ENCODE data around the gene DMBT1.

Gene DMBT1

DNA sequence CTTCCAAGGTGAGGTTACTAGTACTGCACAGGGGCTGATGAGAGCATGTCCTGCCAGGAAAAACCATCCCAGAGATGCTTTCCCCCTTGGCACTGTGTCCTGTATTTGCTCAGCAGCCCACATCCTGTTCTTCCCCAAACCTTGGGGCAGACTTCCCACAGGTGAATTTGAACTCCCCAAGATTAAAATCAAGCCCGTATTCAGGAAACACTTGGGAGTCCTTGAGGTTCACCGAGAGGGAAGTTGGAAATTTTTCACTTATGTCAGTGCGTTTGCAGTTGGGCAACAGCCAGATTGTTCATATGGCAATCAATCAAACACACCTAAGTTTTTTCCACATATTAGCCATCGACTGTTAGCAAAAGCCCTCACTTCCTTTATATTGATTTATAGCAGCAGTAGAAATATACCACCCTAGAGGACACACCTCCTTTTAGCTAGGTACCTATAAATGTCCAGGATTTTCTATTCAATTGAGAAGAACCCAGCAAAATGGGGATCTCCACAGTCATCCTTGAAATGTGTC lies at the start of gene DMBT1:
DMBT1 (plus strand) TSS at position 476 of the 526 bp plus-strand sequence; CDS start at position 493, 17 bp downstream.
- DNase-seq (ENCODE audit: low spot score) = no peak

DNA sequence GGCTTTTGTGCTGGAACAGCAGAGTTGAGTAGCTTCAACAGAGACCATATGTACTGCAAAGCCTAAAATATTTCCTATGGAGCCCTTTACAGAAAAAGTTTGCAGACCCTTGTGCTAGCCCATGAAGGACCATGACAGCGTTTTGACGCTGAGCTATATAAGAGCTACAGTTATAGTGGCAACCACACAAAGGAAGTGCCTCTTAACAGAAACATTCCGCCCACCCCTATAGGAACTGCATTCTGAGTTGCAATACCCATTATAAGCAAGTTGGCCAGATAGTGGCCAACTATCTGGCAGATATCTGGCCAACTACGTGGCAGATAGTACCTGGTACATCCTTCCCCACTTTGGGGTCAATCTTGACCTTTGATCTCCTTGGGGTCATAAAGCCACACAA lies 47.5 kb upstream of the DMBT1 start:
- no peak for DNase-seq (ENCODE audit: low spot score)

DNA sequence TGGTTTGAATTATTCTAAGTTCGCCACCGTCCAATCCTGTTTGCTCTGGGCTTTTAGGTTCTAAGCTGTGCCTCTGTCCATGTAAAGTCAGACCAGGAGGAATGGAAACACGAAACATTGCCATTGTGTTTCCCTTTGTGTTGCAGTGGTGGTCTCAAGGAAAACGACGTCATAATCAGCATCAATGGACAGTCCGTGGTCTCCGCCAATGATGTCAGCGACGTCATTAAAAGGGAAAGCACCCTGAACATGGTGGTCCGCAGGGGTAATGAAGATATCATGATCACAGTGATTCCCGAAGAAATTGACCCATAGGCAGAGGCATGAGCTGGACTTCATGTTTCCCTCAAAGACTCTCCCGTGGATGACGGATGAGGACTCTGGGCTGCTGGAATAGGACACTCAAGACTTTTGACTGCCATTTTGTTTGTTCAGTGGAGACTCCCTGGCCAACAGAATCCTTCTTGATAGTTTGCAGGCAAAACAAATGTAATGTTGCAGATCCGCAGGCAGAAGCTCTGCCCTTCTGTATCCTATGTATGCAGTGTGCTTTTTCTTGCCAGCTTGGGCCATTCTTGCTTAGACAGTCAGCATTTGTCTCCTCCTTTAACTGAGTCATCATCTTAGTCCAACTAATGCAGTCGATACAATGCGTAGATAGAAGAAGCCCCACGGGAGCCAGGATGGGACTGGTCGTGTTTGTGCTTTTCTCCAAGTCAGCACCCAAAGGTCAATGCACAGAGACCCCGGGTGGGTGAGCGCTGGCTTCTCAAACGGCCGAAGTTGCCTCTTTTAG lies 46.3 kb upstream of the DMBT1 start:
- DNase-seq (ENCODE audit: low spot score) = no peak

DNA sequence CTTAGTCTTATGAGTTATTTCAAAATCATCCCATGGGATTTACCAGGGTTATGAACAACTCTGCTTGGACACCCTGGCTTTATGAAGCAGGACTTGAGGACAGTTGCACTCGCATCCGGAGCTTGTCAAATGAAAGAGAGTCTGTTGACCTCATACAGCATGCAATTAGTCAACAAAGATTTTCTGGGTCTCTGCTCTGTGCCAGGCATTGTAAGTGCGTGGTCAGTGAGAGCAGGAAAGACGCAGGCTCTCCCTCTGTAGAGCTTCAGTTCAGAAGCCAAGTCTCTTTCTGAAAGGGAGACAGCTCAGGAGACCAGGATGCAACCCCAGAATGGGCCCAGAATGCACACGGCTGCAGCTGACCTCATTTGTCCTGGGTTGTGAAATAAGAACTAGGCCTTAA lies 45.5 kb upstream of the DMBT1 start:
- no peak for DNase-seq (ENCODE audit: low spot score)

DNA sequence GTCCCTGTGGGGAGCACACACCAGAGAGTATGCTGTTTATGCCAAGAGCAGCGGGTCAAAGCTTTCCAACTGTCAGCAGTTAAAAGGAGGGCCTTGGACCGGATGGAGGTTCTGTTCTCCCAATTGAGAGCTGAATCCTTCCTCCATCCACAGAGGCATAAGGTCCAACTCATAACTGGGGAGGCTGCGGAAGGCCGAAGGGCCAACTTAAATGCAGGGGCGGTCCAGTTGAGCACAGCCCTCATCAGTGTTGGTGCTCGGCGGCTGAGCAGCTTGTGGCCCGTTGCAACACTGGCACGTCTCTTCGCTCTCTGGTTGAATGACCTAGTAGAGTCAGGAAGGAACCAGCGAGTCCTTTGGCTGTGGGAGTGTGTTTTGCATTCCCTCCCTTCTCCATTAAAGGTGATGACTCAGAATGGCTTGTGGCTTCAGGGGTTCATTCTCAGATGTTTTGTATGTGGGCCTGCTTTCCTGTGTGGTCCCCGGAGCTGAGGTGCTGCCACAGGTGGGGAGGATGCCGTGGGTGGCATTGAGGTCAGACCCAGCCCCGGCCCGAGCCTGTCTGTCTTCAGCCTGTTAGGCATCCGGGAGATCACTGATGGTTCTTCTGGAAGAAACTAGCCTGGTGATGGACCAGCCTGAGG lies 44.8 kb upstream of the DMBT1 start:
- peak; percentile 63 for DNase-seq (ENCODE audit: low spot score)

DNA sequence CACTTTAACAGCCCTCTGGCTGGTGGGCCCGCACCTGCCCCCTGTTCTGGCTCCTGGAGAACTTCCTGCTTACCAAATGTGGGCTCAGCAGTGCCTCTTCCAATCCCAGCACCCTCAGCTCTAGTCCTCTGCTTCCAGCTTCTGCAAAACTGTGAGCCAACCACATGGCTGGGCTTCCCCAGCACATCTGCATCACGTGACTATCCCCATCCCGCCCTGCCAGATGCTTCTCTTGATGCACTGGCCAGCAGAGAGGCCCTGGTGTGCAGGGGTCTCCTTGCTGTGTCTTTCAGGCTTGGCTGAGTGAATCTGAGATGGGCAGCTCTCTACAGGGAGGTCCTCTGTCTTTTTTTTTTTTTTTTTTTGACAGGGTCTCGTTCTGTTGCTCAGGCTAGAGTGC lies 43.8 kb upstream of the DMBT1 start:
- DNase-seq (ENCODE audit: low spot score) = no peak

DNA sequence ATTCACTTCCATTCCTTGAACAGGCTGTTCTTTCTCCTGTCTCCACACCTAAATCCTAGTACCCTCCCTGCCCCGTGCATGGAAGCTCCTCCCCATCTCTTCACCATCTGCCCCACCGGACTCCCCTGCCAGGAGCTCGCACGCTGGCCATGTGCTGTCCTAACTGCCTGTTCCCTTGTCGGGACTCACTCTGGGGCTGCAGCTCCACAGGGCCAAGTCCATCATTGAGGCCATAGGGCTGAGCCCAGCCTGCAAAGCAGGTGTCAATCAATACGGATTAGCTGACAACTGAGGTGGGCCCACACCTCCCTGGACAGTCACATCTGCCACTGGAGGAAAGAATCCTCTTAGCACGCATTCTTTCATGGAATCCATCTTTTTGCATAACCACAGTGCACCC lies 41.4 kb upstream of the DMBT1 start:
- DNase-seq (ENCODE audit: low spot score) = no peak

DNA sequence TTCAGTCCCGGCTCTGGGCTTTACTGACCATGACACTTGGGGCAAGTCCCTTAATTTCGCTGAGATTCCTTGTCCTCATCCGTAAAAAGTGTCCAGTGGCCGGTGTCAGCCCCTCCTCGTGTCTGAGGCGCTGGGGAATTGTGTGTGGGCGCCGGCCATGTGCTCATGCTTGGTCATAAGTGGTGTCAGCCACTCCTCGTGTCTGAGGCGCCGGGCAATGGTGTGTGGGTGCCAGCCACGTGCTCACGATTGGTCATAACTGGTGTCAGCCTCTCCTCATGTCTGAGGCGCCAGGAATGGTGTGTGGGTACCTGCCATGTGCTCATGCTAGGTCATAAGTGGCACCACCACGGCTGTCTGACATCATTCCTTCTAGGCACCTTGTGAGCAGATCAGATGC lies 40.7 kb upstream of the DMBT1 start:
- DNase-seq (ENCODE audit: low spot score) = no peak

DNA sequence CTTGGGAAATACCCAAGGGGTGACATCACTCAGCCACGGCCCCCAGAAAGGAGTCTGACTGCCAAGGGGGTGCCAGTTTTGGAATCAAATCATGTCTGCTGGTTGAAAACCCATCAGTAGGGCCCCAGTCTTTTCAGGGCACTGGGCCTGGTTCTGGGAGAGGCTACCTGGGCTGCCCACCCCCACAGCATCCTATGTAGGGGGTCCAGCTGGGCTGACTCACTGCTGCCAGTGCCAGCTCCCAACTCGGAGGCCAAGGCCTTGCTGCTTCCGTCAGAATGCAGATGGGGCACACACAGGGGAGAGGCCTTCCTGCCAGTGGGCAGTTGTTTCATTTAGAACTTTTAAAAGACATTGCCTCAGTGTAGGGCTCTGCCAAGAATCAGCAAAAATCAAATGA lies 39.5 kb upstream of the DMBT1 start:
- no peak for DNase-seq (ENCODE audit: low spot score)

DNA sequence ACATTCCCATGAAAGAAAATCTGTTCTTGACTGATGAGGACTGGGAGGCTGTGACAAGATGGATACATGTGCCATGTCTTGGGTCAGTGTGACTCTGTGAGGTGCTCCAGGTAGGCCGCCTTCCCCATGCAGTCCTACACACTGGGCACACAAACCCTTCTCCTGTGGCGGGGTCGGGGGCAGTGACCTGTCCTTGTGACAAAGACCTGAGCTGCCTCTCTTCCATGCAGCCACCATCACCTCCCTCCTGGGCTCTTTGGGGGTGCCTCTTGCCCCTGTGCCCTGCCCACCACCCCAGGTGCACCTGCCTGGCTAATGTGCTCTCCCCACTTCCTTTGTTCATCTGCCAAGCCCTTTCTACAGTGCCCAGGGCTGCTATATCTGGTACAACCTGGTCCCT lies 35.7 kb upstream of the DMBT1 start:
- DNase-seq (ENCODE audit: low spot score) = no peak

DNA sequence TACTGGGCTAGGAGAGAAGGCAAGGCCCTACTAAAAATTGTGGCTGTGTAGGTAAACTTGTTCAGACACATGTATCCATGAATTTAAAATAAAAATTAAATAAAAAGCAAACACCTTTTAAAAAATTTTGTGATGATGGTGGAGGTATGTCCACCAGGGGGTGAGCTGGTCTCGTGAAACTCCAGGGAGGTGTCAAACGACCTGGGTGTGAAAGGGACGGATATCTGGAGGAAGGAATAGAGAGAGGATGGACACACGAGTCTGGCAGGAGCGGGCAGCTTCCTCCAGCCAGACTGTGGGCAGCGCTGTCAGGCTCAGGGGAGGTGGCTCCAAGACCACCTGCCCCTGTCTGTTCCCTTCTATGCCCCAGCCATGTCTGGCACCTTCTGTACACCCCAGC lies 34.8 kb upstream of the DMBT1 start:
- DNase-seq (ENCODE audit: low spot score) = peak; percentile 25

DNA sequence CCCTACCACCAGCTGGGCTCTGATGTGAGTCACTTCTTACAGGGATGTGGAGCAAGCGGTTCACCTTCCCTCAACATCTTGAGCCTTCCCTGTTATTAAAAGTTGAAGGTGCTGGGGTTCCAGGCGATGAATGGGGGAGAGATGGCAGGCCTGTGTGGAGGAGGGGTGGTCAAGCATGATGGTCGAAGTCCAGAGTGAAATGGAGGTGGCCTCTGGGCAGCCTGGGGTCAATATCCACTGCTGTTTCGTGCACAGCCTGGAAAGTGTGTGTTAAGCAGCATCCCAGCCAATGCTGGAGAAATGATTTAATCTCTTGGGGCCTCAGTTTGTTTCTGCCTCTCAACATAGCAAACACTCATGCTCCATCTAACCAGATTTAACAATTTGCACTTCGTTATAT lies 33.7 kb upstream of the DMBT1 start:
- DNase-seq (ENCODE audit: low spot score) = no peak

DNA sequence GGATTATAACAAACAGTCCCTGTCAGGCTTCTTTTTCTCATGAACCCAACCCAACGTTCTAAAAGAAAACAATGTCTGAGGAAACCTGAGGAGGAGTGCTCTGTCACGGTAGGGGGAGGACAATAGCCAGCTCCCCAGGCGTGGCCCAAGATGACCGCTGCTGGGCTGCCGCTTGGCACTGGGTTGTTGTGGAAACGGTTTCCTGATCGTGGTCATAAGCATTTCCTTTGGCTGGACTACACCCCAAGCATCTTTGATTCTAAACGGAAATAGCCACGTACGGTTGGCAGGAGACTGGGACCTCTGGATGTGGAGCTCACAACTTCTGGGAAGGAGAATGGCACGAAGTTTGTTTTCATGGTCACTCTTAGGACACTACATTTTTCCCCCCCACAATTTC lies 30.4 kb upstream of the DMBT1 start:
- no peak for DNase-seq (ENCODE audit: low spot score)

DNA sequence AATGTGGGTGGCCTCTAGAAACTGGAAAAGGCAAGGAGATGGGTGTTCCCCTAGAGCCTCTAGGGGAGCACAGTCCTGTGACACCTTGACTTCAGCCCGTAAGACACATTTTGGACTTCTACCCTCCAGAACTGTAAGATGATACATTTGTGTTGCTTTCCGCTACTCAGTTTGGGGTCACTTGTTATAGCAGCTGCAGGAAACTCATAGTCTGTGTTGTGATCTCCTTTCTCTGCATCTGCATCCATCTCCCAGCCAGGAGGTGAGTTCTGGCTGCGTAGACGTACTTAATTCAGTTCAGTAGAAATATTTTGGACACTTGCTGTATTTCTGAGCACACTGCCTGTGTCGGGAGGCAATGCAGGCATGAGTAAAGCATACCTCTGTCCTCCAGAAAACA lies 29.3 kb upstream of the DMBT1 start:
- no peak for DNase-seq (ENCODE audit: low spot score)

DNA sequence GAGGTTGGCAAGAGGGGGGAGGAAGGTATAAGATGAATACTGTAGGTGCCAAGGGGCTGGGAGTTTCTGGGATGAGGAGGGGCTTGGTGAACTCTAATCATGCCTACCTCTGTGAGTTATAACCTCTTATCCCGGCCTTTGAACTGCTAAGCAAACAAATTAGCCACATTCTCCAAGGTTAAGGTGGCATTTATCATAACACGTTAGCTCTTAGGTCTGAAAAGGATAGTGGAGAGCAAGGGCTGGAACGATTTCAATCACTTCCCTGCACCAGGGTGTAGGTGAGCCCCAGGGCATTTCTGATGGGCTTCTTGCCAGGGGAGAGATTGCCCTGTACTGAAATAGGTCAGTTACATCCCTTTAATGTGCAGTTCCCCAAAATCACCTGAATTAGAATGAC lies 28.6 kb upstream of the DMBT1 start:
- DNase-seq (ENCODE audit: low spot score) = no peak

DNA sequence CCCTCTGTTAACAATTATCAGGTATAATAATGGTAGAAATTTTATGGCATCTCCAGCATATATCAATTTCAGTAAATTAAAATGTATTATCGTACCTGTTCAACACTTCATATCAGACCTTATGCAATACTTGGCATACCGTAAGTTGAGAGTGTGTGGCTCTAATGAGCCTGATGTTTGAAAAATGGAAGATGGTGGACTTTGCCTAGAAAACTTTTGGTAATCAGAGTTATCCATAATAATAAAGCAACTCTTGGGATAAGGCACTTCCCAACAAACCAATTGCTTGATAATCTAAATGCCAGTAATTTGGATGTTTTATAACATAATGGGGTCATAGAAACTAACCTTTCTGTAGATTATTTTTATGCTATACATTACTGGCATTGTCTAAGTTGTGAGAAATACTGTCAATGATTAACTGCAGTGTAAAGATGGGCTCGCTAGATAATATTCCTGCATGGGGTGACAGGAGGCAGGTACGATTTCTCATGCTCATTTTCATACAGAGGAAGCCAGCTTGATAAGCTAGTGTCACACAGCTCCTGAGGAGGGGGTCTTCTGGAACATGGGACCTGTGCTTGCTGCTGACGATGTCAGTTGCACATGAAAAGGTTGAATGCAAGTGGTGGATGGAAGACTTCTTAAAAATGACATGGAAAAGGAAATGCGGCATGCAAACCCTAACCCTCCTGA lies 27.8 kb upstream of the DMBT1 start:
- no peak for DNase-seq (ENCODE audit: low spot score)

DNA sequence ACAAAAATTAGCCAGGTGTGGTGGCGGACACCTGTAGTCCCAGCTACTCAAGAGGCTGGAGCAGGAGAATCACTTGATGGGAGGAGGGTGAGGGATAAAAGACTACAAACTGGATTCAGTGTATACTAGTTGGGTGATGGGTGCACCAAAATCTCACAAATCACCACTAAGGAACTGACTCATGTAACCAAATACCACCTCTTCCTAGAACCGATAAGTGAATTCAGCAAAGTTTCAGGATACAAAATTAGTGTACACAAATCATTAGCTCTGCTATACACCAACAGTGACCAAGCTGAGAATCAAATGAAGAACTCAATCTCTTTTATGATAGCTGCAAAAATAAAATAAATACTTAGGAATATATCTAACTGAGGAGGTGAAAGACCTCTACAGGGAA lies 23.0 kb upstream of the DMBT1 start:
- no peak for DNase-seq (ENCODE audit: low spot score)

DNA sequence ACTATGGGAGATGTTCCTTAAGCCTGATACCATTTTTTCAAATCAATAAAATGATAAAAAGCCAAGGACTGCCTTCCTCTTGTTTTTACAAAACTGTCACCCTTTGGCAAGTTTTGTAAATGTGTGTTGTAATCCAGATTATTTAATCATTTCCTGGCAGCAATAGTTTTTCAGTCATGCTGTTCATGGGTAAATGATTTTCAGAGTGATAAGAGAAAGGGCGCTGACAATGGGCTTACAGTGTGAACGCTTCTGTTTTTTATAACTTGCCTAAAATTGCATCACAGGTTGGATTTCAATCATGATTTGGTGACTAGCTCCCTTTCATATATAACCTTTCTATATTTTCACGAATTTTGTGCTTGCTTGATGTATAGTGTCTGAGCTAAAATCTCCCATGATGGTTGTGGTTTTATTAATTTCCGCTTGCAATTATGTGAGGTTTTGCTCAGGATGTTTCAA lies 19.0 kb upstream of the DMBT1 start:
- peak; percentile 33 for DNase-seq (ENCODE audit: low spot score)

DNA sequence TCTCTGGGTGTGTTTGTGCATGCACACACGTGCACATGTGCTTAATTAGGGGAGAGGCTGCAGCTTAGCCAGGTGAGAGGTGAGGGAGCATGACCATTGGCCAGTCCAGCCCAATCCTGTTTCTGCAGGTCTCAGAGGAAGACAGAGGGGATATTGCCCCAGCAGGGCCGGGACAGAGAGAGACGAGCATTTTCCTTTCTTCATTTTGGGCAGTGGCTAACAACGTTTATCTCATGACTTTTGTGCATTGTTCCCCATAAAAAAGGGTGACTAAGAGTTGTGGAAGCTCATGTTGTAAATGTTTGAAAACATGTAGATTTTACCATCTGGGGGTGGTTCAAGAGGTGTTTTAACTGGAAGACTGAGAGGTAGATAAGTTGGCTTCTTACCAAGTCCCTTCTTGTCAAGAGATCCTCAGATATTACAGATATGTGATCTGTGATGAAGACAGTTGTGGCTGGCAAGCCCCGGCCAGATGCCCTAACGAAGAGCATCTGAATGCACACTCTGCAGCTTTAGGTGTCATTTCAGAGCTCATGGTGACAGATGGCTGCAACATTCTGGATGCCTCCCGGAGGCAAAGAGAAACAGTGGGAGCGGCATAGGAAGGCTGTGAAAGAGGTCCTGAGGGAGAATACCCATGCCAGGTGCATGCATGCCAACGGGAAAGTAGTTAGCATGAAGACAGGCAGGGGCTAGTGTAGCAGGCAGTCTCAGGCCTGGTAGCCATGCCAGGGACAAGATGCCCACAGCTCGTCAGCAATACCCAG lies 16.7 kb upstream of the DMBT1 start:
- no peak for DNase-seq (ENCODE audit: low spot score)

DNA sequence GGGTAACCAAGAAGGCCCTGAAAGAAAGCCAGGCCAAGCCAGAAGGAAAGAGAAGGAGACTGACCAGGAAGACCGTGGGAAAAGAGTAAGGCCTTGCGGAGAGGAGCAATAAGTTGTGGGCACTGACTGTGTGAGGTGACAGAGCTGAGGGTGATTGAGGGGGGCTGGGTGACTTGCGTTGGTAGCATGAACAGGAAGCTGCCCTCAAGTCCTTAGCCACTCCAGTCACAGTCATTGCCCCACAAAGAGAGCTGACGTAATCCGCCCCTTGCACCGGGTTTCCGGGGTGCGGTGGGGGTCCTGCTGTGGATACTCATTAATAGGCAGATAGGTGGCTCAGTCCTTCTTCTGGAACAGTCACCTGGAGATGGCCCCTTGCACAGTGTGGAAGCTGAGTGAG lies 16.1 kb upstream of the DMBT1 start:
- peak; percentile 41 for DNase-seq (ENCODE audit: low spot score)

DNA sequence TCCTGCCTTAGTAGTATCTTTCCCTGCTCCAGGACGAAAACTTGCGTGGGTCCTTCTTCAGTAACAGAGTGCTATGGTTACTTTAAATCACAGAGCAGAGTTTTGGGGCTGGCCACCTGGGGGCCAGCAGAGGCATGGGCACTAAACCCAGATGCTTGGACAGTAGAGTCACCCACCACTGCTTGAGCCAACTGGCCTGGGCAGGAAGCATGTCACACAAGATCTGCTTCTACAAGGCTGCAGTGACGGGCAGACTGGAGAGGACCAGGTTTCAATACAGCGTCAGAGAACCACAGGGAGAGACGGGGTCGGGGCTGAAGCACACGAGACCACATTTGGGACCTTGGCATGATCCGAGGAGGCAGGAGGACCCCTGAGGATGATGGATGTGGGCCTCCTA lies 14.3 kb upstream of the DMBT1 start:
- DNase-seq (ENCODE audit: low spot score) = no peak

DNA sequence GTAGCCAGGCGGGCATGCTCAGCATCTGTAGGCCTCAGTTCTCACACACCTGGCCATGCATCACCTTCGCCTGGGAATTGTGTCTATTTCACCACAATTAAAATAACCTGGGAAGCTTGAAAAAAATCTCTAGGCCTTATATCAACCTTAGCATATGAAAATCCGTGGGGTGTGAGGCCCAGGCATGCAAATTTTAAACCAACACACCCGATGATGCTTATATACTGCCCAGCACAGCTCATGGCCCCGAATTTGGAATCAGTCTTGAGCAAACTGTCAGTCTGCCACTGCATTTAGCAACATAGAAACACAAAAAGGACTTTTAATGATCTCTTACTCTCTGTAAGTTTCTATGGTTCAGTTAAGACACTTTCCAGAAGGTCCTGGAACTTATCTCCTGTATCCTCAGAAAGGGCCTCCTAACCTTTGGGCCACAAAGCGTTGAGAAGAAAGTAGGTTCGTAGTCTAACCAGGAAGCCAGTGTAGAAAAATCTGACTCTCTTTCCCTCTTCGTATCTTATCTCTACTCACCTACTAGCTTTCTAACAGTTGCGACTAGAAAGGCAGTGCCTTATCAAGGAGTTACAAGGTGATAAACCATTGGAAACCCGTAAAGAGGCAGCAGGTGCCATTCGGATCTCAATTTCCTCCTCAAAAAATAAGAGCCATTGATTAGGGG lies 12.0 kb upstream of the DMBT1 start:
- DNase-seq (ENCODE audit: low spot score) = no peak
